Mesenchymal stem cell (in vitro differentiated cells and primary cell): ENCODE data around the gene FAM170B. TPM values are rescaled to one million over a fixed set of nuclear protein-coding genes. Genes with fewer than 3 reads are reported as not detected.

Source experiments
- DNase-seq: peaks from one replicate; pipeline ENCODE4 v3.0.0-alpha.2; 2013
- H2AFZ ChIP-seq: one replicate; pipeline ENCODE4 v1.6.1; 2013; ENCODE audit warnings: low read depth, mild to moderate bottlenecking, control low read depth, inconsistent platforms, low read length, moderate library complexity
- H2AK5ac ChIP-seq: 2 replicates; pipeline ENCODE4 v1.6.1; 2013; ENCODE audit warnings: low read length, moderate library complexity, mild to moderate bottlenecking, inconsistent platforms; ENCODE audit not compliant: severe bottlenecking
- H2BK120ac ChIP-seq: one replicate; pipeline ENCODE4 v1.6.1; 2013; ENCODE audit warnings: low read depth, mild to moderate bottlenecking, inconsistent platforms, low read length, moderate library complexity
- H2BK12ac ChIP-seq, 2 experiments: one replicate each; pipeline ENCODE4 v1.6.1; 2013; ENCODE audit warnings: inconsistent platforms in 2 of 2, low read length in 2 of 2, mild to moderate bottlenecking in 2 of 2, moderate library complexity in 2 of 2, control low read depth in 1 of 2
- H2BK15ac ChIP-seq: one replicate; pipeline ENCODE4 v1.6.1; 2013; ENCODE audit warnings: mild to moderate bottlenecking, low read depth, inconsistent platforms; ENCODE audit not compliant: poor library complexity, severe bottlenecking
- H2BK5ac ChIP-seq: 2 replicates; pipeline ENCODE4 v1.6.1; 2013; ENCODE audit warnings: low read depth, mild to moderate bottlenecking, low read length, control low read depth, inconsistent platforms; ENCODE audit not compliant: poor library complexity, severe bottlenecking
- H3K14ac ChIP-seq, 2 experiments: one replicate each; pipeline ENCODE4 v1.6.1; 2013; ENCODE audit warnings: inconsistent platforms in 2 of 2, low read length in 2 of 2, control low read depth in 1 of 2, mild to moderate bottlenecking in 1 of 2, moderate library complexity in 1 of 2
- H3K18ac ChIP-seq, 2 experiments: one replicate each; pipeline ENCODE4 v1.6.1; 2013; ENCODE audit warnings: inconsistent platforms in 2 of 2, low read length in 2 of 2, control low read depth in 1 of 2, low read depth in 1 of 2, mild to moderate bottlenecking in 1 of 2
- H3K23ac ChIP-seq, 2 experiments: one replicate each; pipeline ENCODE4 v1.6.1; 2013; ENCODE audit warnings: inconsistent platforms in 2 of 2, low read length in 2 of 2, mild to moderate bottlenecking in 2 of 2, moderate library complexity in 2 of 2, control low read depth in 1 of 2
- H3K27ac ChIP-seq: 2 replicates; pipeline ENCODE4 v1.5.1; 2013; ENCODE audit warnings: mild to moderate bottlenecking, moderate library complexity, low read length, control low read depth, inconsistent platforms; ENCODE audit not compliant: poor library complexity, severe bottlenecking
- H3K27me3 ChIP-seq, 2 experiments: 2 replicates each; pipeline versions ENCODE4 v1.6.1 to v1.7.0; 2013; ENCODE audit warnings: low read length in 2 of 2, mild to moderate bottlenecking in 2 of 2, moderate library complexity in 2 of 2, control low read depth in 1 of 2, inconsistent platforms in 1 of 2; ENCODE audit not compliant: control insufficient read depth in 1 of 2, insufficient read depth in 1 of 2
- H3K36me3 ChIP-seq, 2 experiments: 2 replicates each; pipeline versions ENCODE4 v1.6.1 to v1.7.0; 2013; ENCODE audit warnings: low read length in 2 of 2, control low read depth in 1 of 2, inconsistent platforms in 1 of 2, low read depth in 1 of 2, mild to moderate bottlenecking in 1 of 2; ENCODE audit not compliant: insufficient read depth in 2 of 2, control insufficient read depth in 1 of 2
- H3K4ac ChIP-seq, 2 experiments: one replicate each; pipeline ENCODE4 v1.6.1; 2013; ENCODE audit warnings: inconsistent platforms in 2 of 2, low read length in 2 of 2, mild to moderate bottlenecking in 2 of 2, moderate library complexity in 2 of 2, control low read depth in 1 of 2, low read depth in 1 of 2
- H3K4me1 ChIP-seq: 2 replicates; pipeline ENCODE4 v1.6.1; 2013; ENCODE audit warnings: low read depth, low read length, control low read depth; ENCODE audit not compliant: control insufficient read depth, insufficient read depth
- H3K4me2 ChIP-seq: 2 replicates; pipeline ENCODE4 v1.6.1; 2013; ENCODE audit warnings: low read length, mild to moderate bottlenecking, inconsistent platforms; ENCODE audit not compliant: poor library complexity, severe bottlenecking
- H3K4me3 ChIP-seq, 2 experiments: 2 replicates each; pipeline versions ENCODE4 v1.5.1 to v1.7.0; 2013; ENCODE audit warnings: low read length in 2 of 2, mild to moderate bottlenecking in 2 of 2, control low read depth in 1 of 2, low read depth in 1 of 2; ENCODE audit not compliant: insufficient read depth in 1 of 2
- H3K79me1 ChIP-seq: replicated peaks from 2 replicates; pipeline ENCODE4 v1.6.1; 2013; ENCODE audit warnings: mild to moderate bottlenecking, control low read depth, low read length, inconsistent platforms; ENCODE audit not compliant: poor library complexity, severe bottlenecking
- H3K9ac ChIP-seq: 2 replicates; pipeline ENCODE4 v1.7.0; 2013; ENCODE audit warnings: mild to moderate bottlenecking, low read length, moderate library complexity
- H3K9me3 ChIP-seq: 2 replicates; pipeline ENCODE4 v1.7.0; 2013; ENCODE audit warnings: mild to moderate bottlenecking, low read length; ENCODE audit not compliant: control insufficient read depth
- H4K8ac ChIP-seq: one replicate; pipeline ENCODE4 v1.6.1; 2013; ENCODE audit warnings: inconsistent platforms, mild to moderate bottlenecking, low read length, moderate library complexity
- H4K91ac ChIP-seq: one replicate; pipeline ENCODE4 v1.6.1; 2013; ENCODE audit warnings: mild to moderate bottlenecking, low read length, inconsistent platforms
- WGBS: methylation state at CpG from one replicate; pipeline ENCODE4 v1.1.7; 2013; ENCODE audit warnings: mixed read lengths; 5-methylcytosine and 5-hydroxymethylcytosine counted together
- polyA plus RNA-seq, 2 experiments: library from polyadenylated mRNA; stranded (reverse); fragments of 200-250 nt; gene quantifications; one replicate each; pipeline ENCODE4 v1.2.3, GENCODE V29; 2013

FAM170B gene
- not detected for polyA plus RNA-seq (2013, experiment 1 of 2)
- polyA plus RNA-seq (2013, experiment 2 of 2): not detected

- Histone ChIP-seq H2BK120ac (no peak within 1 kb of the TSS), H3K36me3 (peaks cover 0 to 2% of the 10 kb centered on the region in 2 experiments), H2AK5ac (no peak within 1 kb of the TSS), H2AFZ (no peak within 1 kb of the TSS), H3K4me1 (peaks cover under 1% of the 10 kb centered on the region), H3K27me3 (peaks cover 0 to 8% of the 10 kb centered on the region in 2 experiments), H2BK5ac (no peak within 1 kb of the TSS), H2BK15ac (no peak within 1 kb of the TSS), H3K14ac (no peak within 1 kb of the TSS), H3K79me1 (no peaks in the 10 kb centered on the region), H3K9ac (no peak within 1 kb of the TSS), H2BK12ac (no peak within 1 kb of the TSS), H3K23ac (no peak within 1 kb of the TSS), H3K27ac (no peak within 1 kb of the TSS), H3K18ac (no peak within 1 kb of the TSS), H3K4me2 (no peak within 1 kb of the TSS), H4K91ac (no peak within 1 kb of the TSS), H3K4ac (no peak within 1 kb of the TSS), H3K4me3 (no peak within 1 kb of the TSS), H3K9me3 (no peaks in the 10 kb centered on the region), H4K8ac (no peak within 1 kb of the TSS)
- WGBS: 73% methylated on average over 5 of the region's 5 CpGs
- DNase-seq: no peak
These were observed at the start of gene FAM170B for GRCh38 chr10:49133706-49134248. FAM170B (minus strand) TSS chr10:49134021; CDS start chr10:49133918, 103 bp downstream.

GRCh38 chr10:49182776-49183175 is 49.0 kb upstream of the FAM170B start:
- H3K18ac ChIP-seq: no peak overlapping the region
- no peak overlapping the region for H2BK12ac ChIP-seq
- H3K4me1 ChIP-seq: peaks cover 1% of the 10 kb centered on the region
- WGBS: 84% methylated on average over 4 of the region's 4 CpGs
- no peak overlapping the region for H4K91ac ChIP-seq
- H2BK5ac ChIP-seq: no peak overlapping the region
- no peak overlapping the region for H2BK120ac ChIP-seq
- no peak overlapping the region for H3K4me2 ChIP-seq
- H2AK5ac ChIP-seq: no peak overlapping the region
- H3K4me3 ChIP-seq: no peak overlapping the region
- no peak overlapping the region for H3K14ac ChIP-seq
- H2BK15ac ChIP-seq: no peak overlapping the region
- H3K79me1 ChIP-seq: no peaks in the 10 kb centered on the region
- no peak overlapping the region for H3K27ac ChIP-seq
- no peak for DNase-seq
- H3K27me3 ChIP-seq: peaks cover 0 to 5% of the 10 kb centered on the region in 2 experiments
- H3K23ac ChIP-seq: no peak overlapping the region
- no peaks in the 10 kb centered on the region for H3K9me3 ChIP-seq
- no peak overlapping the region for H3K9ac ChIP-seq
- no peak overlapping the region for H4K8ac ChIP-seq
- no peaks in the 10 kb centered on the region for H3K36me3 ChIP-seq
- no peak overlapping the region for H3K4ac ChIP-seq
- H2AFZ ChIP-seq: no peak overlapping the region

GRCh38 chr10:49180444-49180860 is 46.6 kb upstream of the FAM170B start:
- no peak overlapping the region for H3K4ac ChIP-seq
- no peak overlapping the region for H2BK5ac ChIP-seq
- H2BK120ac ChIP-seq: no peak overlapping the region
- H3K27me3 ChIP-seq: no peaks in the 10 kb centered on the region
- no peak overlapping the region for H3K4me2 ChIP-seq
- H3K4me1 ChIP-seq: peaks cover 9% of the 10 kb centered on the region
- no peak overlapping the region for H4K8ac ChIP-seq
- H3K4me3 ChIP-seq: no peak overlapping the region
- no peak overlapping the region for H3K18ac ChIP-seq
- no peak overlapping the region for H4K91ac ChIP-seq
- H3K14ac ChIP-seq: no peak overlapping the region
- no peak overlapping the region for H2AFZ ChIP-seq
- no peak for DNase-seq
- no peak overlapping the region for H3K27ac ChIP-seq
- no peaks in the 10 kb centered on the region for H3K9me3 ChIP-seq
- H2AK5ac ChIP-seq: no peak overlapping the region
- WGBS: 67% methylated on average over 1 of the region's 3 CpGs
- H2BK12ac ChIP-seq: no peak overlapping the region
- no peak overlapping the region for H3K23ac ChIP-seq
- H3K9ac ChIP-seq: no peak overlapping the region
- H2BK15ac ChIP-seq: no peak overlapping the region
- no peaks in the 10 kb centered on the region for H3K36me3 ChIP-seq
- H3K79me1 ChIP-seq: no peaks in the 10 kb centered on the region

DNA sequence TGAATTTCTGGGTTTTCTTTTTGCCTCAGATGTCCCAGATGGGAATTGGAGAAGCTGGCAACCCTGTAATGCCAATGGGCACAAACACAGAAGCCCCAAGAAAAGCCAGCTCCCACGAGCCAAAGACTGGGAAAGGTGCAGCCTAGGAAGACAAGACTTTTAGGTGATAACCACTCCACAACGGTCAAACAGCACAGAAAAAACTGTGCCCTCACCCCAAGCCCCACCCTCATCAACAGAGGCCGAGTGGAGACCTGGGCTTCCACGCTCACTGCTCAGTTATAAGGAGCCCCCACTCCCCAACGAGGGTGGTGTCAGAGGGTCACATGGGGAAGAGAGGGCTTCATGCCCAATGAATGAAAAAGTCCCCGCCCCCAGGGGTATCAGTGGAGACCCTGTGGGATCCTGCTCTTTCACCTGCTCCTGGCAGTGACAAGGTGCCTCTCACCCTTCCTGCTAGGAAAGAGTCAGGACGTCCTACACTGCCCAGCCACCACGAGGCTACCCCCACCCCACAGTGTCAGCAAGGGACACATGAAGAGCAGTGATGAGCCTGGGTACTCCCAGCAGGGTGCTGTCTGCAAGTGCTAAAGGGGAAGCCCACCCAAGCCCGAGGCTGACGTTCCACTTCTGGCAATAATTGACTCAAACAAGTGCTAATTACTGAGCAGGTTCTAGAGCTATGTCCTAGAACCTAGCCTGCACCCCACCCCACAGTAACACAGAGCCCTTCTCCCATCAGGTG is 46.0 kb upstream of the FAM170B start:
- Histone ChIP-seq H3K9ac (no peak overlapping the region), H2BK5ac (no peak overlapping the region), H3K4me1 (peaks cover 9% of the 10 kb centered on the region), H3K4ac (no peak overlapping the region), H3K4me2 (no peak overlapping the region), H3K4me3 (no peak overlapping the region), H3K18ac (no peak overlapping the region), H3K14ac (no peak overlapping the region), H3K27ac (no peak overlapping the region), H3K27me3 (no peaks in the 10 kb centered on the region), H3K23ac (no peak overlapping the region), H2AFZ (no peak overlapping the region), H4K8ac (no peak overlapping the region), H3K79me1 (no peaks in the 10 kb centered on the region), H2BK15ac (no peak overlapping the region), H3K36me3 (no peaks in the 10 kb centered on the region), H2BK12ac (no peak overlapping the region), H3K9me3 (no peaks in the 10 kb centered on the region), H2BK120ac (no peak overlapping the region), H2AK5ac (no peak overlapping the region), H4K91ac (no peak overlapping the region)
- 62% methylated on average over 10 of the region's 10 CpGs for WGBS
- no peak for DNase-seq
